Heart right ventricle (tissue), 16 donors: Measurements from ENCODE around the gene ALPG. TPM values are rescaled to one million over a fixed set of nuclear protein-coding genes. Genes with fewer than 3 reads are reported as not detected.

Experiments
- ATAC-seq, 8 donors: fragments of 200-7000 bp; cut with Tn5 transposase; one replicate each; pipeline ENCODE4 v1.9.1; 2020; ENCODE audit warnings: mild to moderate bottlenecking in 8 of 8, moderate library complexity in 8 of 8, moderate number of reproducible peaks in 1 of 8
- DNase-seq, 2 donors: peaks; one replicate each; pipeline ENCODE4 v3.0.0-alpha.2; 2020
- H3K27ac ChIP-seq, 10 donors: fragments of 200-600 bp; sonication (generic) in 2 of 10; one replicate each; pipeline versions ENCODE4 v1.5.0 to v1.8.0; 2020 to 2022; ENCODE audit warnings: mild to moderate bottlenecking in 3 of 10
- H3K27me3 ChIP-seq, 7 donors: fragments of 200-600 bp; one replicate each; pipeline ENCODE4 v1.8.0; 2021 to 2022; ENCODE audit warnings: mild to moderate bottlenecking in 2 of 7
- H3K36me3 ChIP-seq, 9 donors: fragments of 200-600 bp; sonication (generic) in 1 of 9; one replicate each; pipeline versions ENCODE4 v1.5.0 to v1.8.0; 2020 to 2022; ENCODE audit warnings: mild to moderate bottlenecking in 2 of 9
- H3K4me1 ChIP-seq, 9 donors: fragments of 200-600 bp; sonication (generic) in 1 of 9; one replicate each; pipeline versions ENCODE4 v1.5.0 to v1.8.0; 2020 to 2022; ENCODE audit warnings: mild to moderate bottlenecking in 4 of 9
- H3K4me3 ChIP-seq, 10 donors: fragments of 200-600 bp; sonication (generic) in 2 of 10; one replicate each; pipeline versions ENCODE4 v1.5.0 to v1.8.0; 2020 to 2022; ENCODE audit warnings: mild to moderate bottlenecking in 7 of 10, moderate library complexity in 2 of 10
- H3K9me3 ChIP-seq, 11 donors: fragments of 200-600 bp in 10 of 11; sonication (generic) in 2 of 11; one replicate each; pipeline versions ENCODE4 v1.5.0 to v1.8.0; 2013 to 2022; ENCODE audit warnings: mild to moderate bottlenecking in 2 of 11, control low read depth in 1 of 11, moderate library complexity in 1 of 11
- CTCF ChIP-seq, 9 donors: fragments of 200-600 bp; sonication (generic) in 2 of 9; IDR thresholded peaks; one replicate each; pipeline versions ENCODE4 v1.5.0 to v1.8.0; 2021 to 2022; ENCODE audit warnings: antibody characterized with exemption in 9 of 9, mild to moderate bottlenecking in 5 of 9, moderate library complexity in 1 of 9
- WGBS, 2 donors: extraction: QIAGEN DNeasy Blood & Tissue Kit; methylation state at CpG; one replicate each; pipeline ENCODE4 v1.1.7; 2013; ENCODE audit warnings: inconsistent platforms in 1 of 2; 5-methylcytosine and 5-hydroxymethylcytosine counted together
- intact Hi-C, 10 donors: fragments of 100-400 bp; cut with DNase I; formaldehyde crosslinking; loops; one replicate each; pipeline versions ENCODE4 v1.11.1 to v1.14.2; 2022
- polyA plus RNA-seq, 2 donors: library from polyadenylated mRNA; stranded (reverse); fragments of 200-250 nt; gene quantifications; one replicate each; pipeline ENCODE4 v1.2.3, GENCODE V29; 2013
- total RNA-seq, 10 donors: library from RNA; stranded (reverse); fragmentation: NEBNext Ultra II Directional in 3 of 10; extraction: Animal tissue kit (Norgen Biotek cat#: 25700) in 3 of 10; gene quantifications; one replicate each; pipeline versions ENCODE4 v1.2.1 to v1.2.4, GENCODE V29; 2021 to 2023
- donor health status: Arrhythmogenic right ventricular cardiomyopathy.
- donor health status: ischemic (EF 13 %, LVEDD 7.1; RV severe dilation, severe dysfunction).
- donor health status: healthy with polysubstance abuse.
- donor health status: DM: no; HTN: yes; CAD: no.
- donor health status: DM: no; HTN: no; CAD: no.
- donor health status: ischemic (EF 25% LVEDD 6.9; RV normal size, moderate dysfunction).
- donor health status: ischemic (EF 25% LVEDD 5.7; RV mildly dilated, moderate dysfunction).
- donor health status: healthy.
- donor health status: DM: yes; HTN: yes; CAD: no.
- donor health status: Ischemic cardiomyopathy.
- donor health status: ischemic (EF 35%, LVEDD 5.7; RV mildly dilated, moderate dysfunction).
- donor health status: nonischemic (EF 11% LVEDD 7.7; RV severe dilation, severe dysfunction).
- donor health status: DM: yes; HTN: yes; CAD: no.
- donor health status: PGD.
- donor health status: ischemic (EF 29% LVEDD 5.4; RV normal size, mild dysfunction).
- donor health status: nonischemic (EF 23%, LVEDD 6.1; RV moderate dilation, normal function).

The ALPG gene
- total and polyA plus RNA-seq, 12 donors, result not detected

GRCh38 chr2:232416521-232417470 lies 10.2 kb downstream of the ALPG start:
- intact Hi-C loops, result no loop called here
- no peak for DNase-seq
- Histone ChIP-seq H3K4me1 (peaks cover 3 to 28% (median 20%) of the 10 kb centered on the region in 9 donors), H3K9me3 (peaks cover 0 to under 1% (median 0%) of the 10 kb centered on the region in 11 donors), H3K36me3 (no peaks in the 10 kb centered on the region), H3K27ac (no peak overlapping the region), H3K27me3 (peaks cover 33 to 92% (median 86%) of the 10 kb centered on the region in 7 donors), H3K4me3 (no peak overlapping the region)
- WGBS, 2 donors, result 93 to 96% methylated on average over 17 of the region's 17 CpGs
- TF ChIP-seq CTCF (IDR thresholded peaks at IDR 0.05), result no peak
- no peak for ATAC-seq

GRCh38 chr2:232417489-232417888 lies 10.8 kb downstream of the ALPG start:
- no peak overlapping the region for H3K4me3 ChIP-seq
- no peak for TF ChIP-seq CTCF (IDR thresholded peaks at IDR 0.05)
- H3K36me3 ChIP-seq, result no peaks in the 10 kb centered on the region
- H3K9me3 ChIP-seq, result peaks cover 0 to 7% (median 0%) of the 10 kb centered on the region in 11 donors
- intact Hi-C loops, result no loop called here
- peaks cover 3 to 28% (median 20%) of the 10 kb centered on the region in 9 donors for H3K4me1 ChIP-seq
- peaks cover 33 to 97% (median 90%) of the 10 kb centered on the region in 7 donors for H3K27me3 ChIP-seq
- ATAC-seq (no peak), DNase-seq (no peak)
- 78 to 90% methylated on average over 5 of the region's 5 CpGs for WGBS, 2 donors
- no peak overlapping the region for H3K27ac ChIP-seq

- Histone ChIP-seq H3K4me1 (peaks cover 3 to 28% (median 20%) of the 10 kb centered on the region in 9 donors), H3K9me3 (peaks cover 0 to 13% (median 0%) of the 10 kb centered on the region in 11 donors), H3K27me3 (peaks cover 33 to 97% (median 92%) of the 10 kb centered on the region in 7 donors), H3K4me3 (no peak overlapping the region), H3K27ac (no peak overlapping the region), H3K36me3 (no peaks in the 10 kb centered on the region)
- no peak for DNase-seq
- WGBS, 2 donors, result 43 to 60% methylated on average over 4 to 6 of the region's 6 CpGs
- no peak for ATAC-seq
- TF ChIP-seq CTCF (IDR thresholded peaks at IDR 0.05), result no peak
- intact Hi-C loops, result no loop called here
Observed at GRCh38 chr2:232418056-232418455, 11.4 kb downstream of the ALPG start.

- ATAC-seq, result peak in 2 of 8 donors; percentile 20 to 30
- TF ChIP-seq CTCF (IDR thresholded peaks at IDR 0.05), result no peak
- intact Hi-C loops, result no loop called here
- no peak for DNase-seq
- Histone ChIP-seq H3K27me3 (peaks cover 33 to 96% (median 87%) of the 10 kb centered on the region in 7 donors), H3K9me3 (peaks cover 0 to 19% (median 0%) of the 10 kb centered on the region in 11 donors), H3K4me1 (peaks cover 3 to 28% (median 20%) of the 10 kb centered on the region in 9 donors), H3K36me3 (no peaks in the 10 kb centered on the region), H3K27ac (no peak overlapping the region), H3K4me3 (peak overlapping the region in 9 of 10 donors; percentile 13 to 45 (median 27))
- WGBS, 2 donors, result 1 to 2% methylated on average over 49 of the region's 49 CpGs
Observed at GRCh38 chr2:232418466-232419244, 12.0 kb downstream of the ALPG start.
